HepG2 (cell line): Measurements from ENCODE around the gene ERH. TPM values are rescaled to one million over a fixed set of nuclear protein-coding genes. Genes with fewer than 3 reads are reported as not detected.

Experiments used
- ATAC-seq: fragments of 200-7000 bp; cut with Tn5 transposase; 3 replicates; pipeline ENCODE4 v1.9.1; 2020; ENCODE audit warnings: mild to moderate bottlenecking, moderate library complexity
- BruUV-seq: library from RNA; stranded (reverse); fragments of 400-500 nt; replicated peaks from 2 replicates; lab custom pipeline; 2021; lab: Mats Ljungman, UMichigan
- CTCF ChIA-PET: fragments of 300-600 bp; formaldehyde crosslinking; extraction: SDS; loops from one replicate; lab custom pipeline; 2021; ENCODE audit warnings: low total read pairs, inconsistent platforms, low intra/inter-chr PET ratio; lab: Yijun Ruan, JAX
- POLR2A ChIA-PET: fragments of 350-600 bp; sonication (Branson Sonifier 250); formaldehyde crosslinking; loops from one replicate; lab custom pipeline; 2020; ENCODE audit warnings: antibody characterized with exemption, inconsistent platforms; lab: Yijun Ruan, JAX
- DNase-seq: peaks from one replicate; pipeline ENCODE4 v3.0.0-alpha.2; 2015; ENCODE audit warnings: low spot score
- FAIRE-seq: peaks from 3 replicates; lab custom pipeline; 2011; peaks lifted over from hg19 to GRCh38; lab: Jason Lieb, UNC
- H2AFZ ChIP-seq: one replicate; pipeline ENCODE4 v1.6.1; 2011; ENCODE audit warnings: low read length, inconsistent platforms
- H3K27ac ChIP-seq: fragments of 300-600 bp; 3 replicates; pipeline ENCODE4 v1.8.0; 2011; ENCODE audit warnings: mixed run types, mild to moderate bottlenecking, mixed read lengths, low read length, inconsistent platforms; ENCODE audit not compliant: insufficient read depth; ENCODE audit errors: extremely low read length
- H3K27me3 ChIP-seq, 2 experiments: fragments of 200-600 bp in 1 of 2; 2 replicates in 1 of 2; 3 replicates in 1 of 2; pipeline versions ENCODE4 v1.6.0 to v1.8.0; 2011; ENCODE audit warnings: low read length in 2 of 2, mild to moderate bottlenecking in 2 of 2, moderate library complexity in 2 of 2, inconsistent platforms in 1 of 2; ENCODE audit not compliant: insufficient read depth in 2 of 2, control insufficient read depth in 1 of 2
- H3K36me3 ChIP-seq, 2 experiments: fragments of 200-600 bp in 1 of 2; replicated peaks in 1 of 2; 2 replicates in 1 of 2; 3 replicates in 1 of 2; pipeline versions ENCODE4 v1.5.1 to v1.8.0; 2011; ENCODE audit warnings: low read length in 2 of 2, inconsistent platforms in 1 of 2; ENCODE audit not compliant: insufficient read depth in 2 of 2, control insufficient read depth in 1 of 2
- H3K4me1 ChIP-seq: 2 replicates; pipeline ENCODE4 v1.5.1; 2012; ENCODE audit warnings: low read length, inconsistent platforms; ENCODE audit not compliant: insufficient read depth
- H3K4me2 ChIP-seq: 2 replicates; pipeline ENCODE4 v1.6.0; 2011; ENCODE audit warnings: low read depth, low read length, inconsistent platforms
- H3K4me3 ChIP-seq, 3 experiments: fragments of 200-600 bp in 1 of 3; sonication (generic), shearing (Covaris generic) in 1 of 3; replicated peaks in 1 of 3; 2 replicates each; pipeline ENCODE4 v1.5.1; 2011 to 2016; ENCODE audit warnings: low read length in 3 of 3, inconsistent platforms in 2 of 3, low read depth in 2 of 3, mild to moderate bottlenecking in 2 of 3, control low read depth in 1 of 3, mixed read lengths in 1 of 3; ENCODE audit not compliant: insufficient read depth in 1 of 3
- H3K79me2 ChIP-seq: one replicate; pipeline ENCODE4 v1.6.1; 2011; ENCODE audit warnings: low read length, inconsistent platforms; ENCODE audit not compliant: insufficient read depth
- H3K9ac ChIP-seq: 2 replicates; pipeline ENCODE4 v1.6.0; 2011; ENCODE audit warnings: mild to moderate bottlenecking, low read depth, low read length, inconsistent platforms; ENCODE audit not compliant: insufficient read depth
- H3K9me3 ChIP-seq: 2 replicates; pipeline ENCODE4 v1.5.1; 2012; ENCODE audit warnings: mild to moderate bottlenecking, low read length
- H4K20me1 ChIP-seq: 2 replicates; pipeline ENCODE4 v1.6.0; 2011; ENCODE audit warnings: inconsistent platforms, mild to moderate bottlenecking, low read length, moderate library complexity; ENCODE audit not compliant: insufficient read depth
- FOXA3 ChIP-seq: IDR thresholded peaks from 2 replicates; pipeline ENCODE4 v1.6.1; 2016; ENCODE audit warnings: missing genetic modification reagents, missing compliant biosample characterization
- GRHL1 ChIP-seq: sonication (generic); formaldehyde crosslinking; conservative IDR thresholded peaks from 2 replicates; pipeline ENCODE4 v1.8.0; 2022; ENCODE audit warnings: missing genetic modification reagents
- MAX ChIP-seq: IDR thresholded peaks from 2 replicates; pipeline ENCODE4 v1.6.1; 2012; ENCODE audit warnings: inconsistent platforms
- NFE2 ChIP-seq: sonication (generic); formaldehyde crosslinking; IDR thresholded peaks from 2 replicates; pipeline ENCODE4 v1.4.0; 2020; ENCODE audit warnings: missing genetic modification reagents
- NKX3-1 ChIP-seq: sonication (generic); formaldehyde crosslinking; IDR thresholded peaks from 2 replicates; pipeline ENCODE4 v1.5.0; 2020; ENCODE audit warnings: missing genetic modification reagents
- NR2F6 ChIP-seq, 2 experiments: IDR thresholded peaks; 2 replicates each; pipeline ENCODE4 v1.6.1; 2016; ENCODE audit warnings: antibody characterized with exemption in 1 of 2, mild to moderate bottlenecking in 1 of 2
- SETDB1 ChIP-seq: sonication (generic); formaldehyde crosslinking; IDR thresholded peaks from 2 replicates; pipeline ENCODE4 v1.5.1; 2020; ENCODE audit warnings: missing genetic modification reagents, mild to moderate bottlenecking, borderline replicate concordance
- XRCC5 ChIP-seq: fragments of 200-400 bp; formaldehyde crosslinking; optimal IDR thresholded peaks from 2 replicates; pipeline ENCODE3; 2017; ENCODE audit warnings: mild to moderate bottlenecking, low read length
- ZBTB43 ChIP-seq: sonication (generic); formaldehyde crosslinking; conservative IDR thresholded peaks from 2 replicates; pipeline ENCODE4 v1.4.0; 2020; ENCODE audit warnings: missing genetic modification reagents
- ZKSCAN8 ChIP-seq: IDR thresholded peaks from 2 replicates; pipeline ENCODE4 v1.6.1; 2016; ENCODE audit warnings: borderline replicate concordance, missing genetic modification reagents, missing compliant biosample characterization
- ZNF609 ChIP-seq: sonication (generic); formaldehyde crosslinking; IDR thresholded peaks from 2 replicates; pipeline ENCODE4 v1.4.0; 2020; ENCODE audit warnings: mild to moderate bottlenecking, missing genetic modification reagents, borderline replicate concordance
- WGBS: methylation state at CpG from one replicate; pipeline ENCODE4 v1.1.6; 2017; ENCODE audit warnings: low lambda C conversion rate; 5-methylcytosine and 5-hydroxymethylcytosine counted together
- in situ Hi-C: cut with HindIII; loops from 2 replicates; pipeline ENCODE4 v1.10.0; 2017; ENCODE audit warnings: low pct_unique_long_range_greater_than_20kb; ENCODE audit not compliant: extremely low pct_ligation_motif_present
- intact Hi-C: fragments of 100-400 bp; cut with micrococcal nuclease; formaldehyde crosslinking; loops from one replicate; pipeline ENCODE4 v1.10.0; 2022; ENCODE audit not compliant: unreplicated experiment
- polyA plus RNA-seq, 8 experiments: library from polyadenylated mRNA; depleted of rRNA in 3 of 8; stranded (reverse) in 7 of 8; unstranded in 1 of 8; fragments of >200 nt; fragmentation: Illumina TruSeq in 4 of 8; extraction: Trizol in 4 of 8; gene quantifications; 2 replicates each; pipeline versions ENCODE4 v1.2.1 to v1.2.3, GENCODE V29; 2011 to 2016; ENCODE audit warnings: low read depth in 4 of 8, missing spikeins in 1 of 8, mixed read lengths in 1 of 8; ENCODE audit not compliant: insufficient read depth in 1 of 8
- total RNA-seq, 5 experiments: library from RNA; depleted of rRNA; stranded (reverse); fragments of >200 nt; fragmentation: Illumina TruSeq; extraction: Trizol; gene quantifications; 2 replicates each; pipeline ENCODE4 v1.2.3, GENCODE V29; 2016; ENCODE audit warnings: low read depth in 1 of 5
- TF ChIP-seq, protein P1 (sequence below): sonication (generic); formaldehyde crosslinking; IDR thresholded peaks from 2 replicates; pipeline ENCODE4 v1.4.0; 2020; ENCODE audit warnings: mild to moderate bottlenecking, missing genetic modification reagents
- TF ChIP-seq, protein P2 (sequence below): sonication (generic); formaldehyde crosslinking; IDR thresholded peaks from 2 replicates; pipeline ENCODE4 v1.5.1; 2020; ENCODE audit warnings: missing genetic modification reagents, mild to moderate bottlenecking, borderline replicate concordance

The ERH gene
- total and polyA plus RNA-seq, 2 of the 13 experiments (the other 11 are each of a cell fraction or from before 2014, with no cell fraction given) = 105 to 341 TPM

- TF ChIP-seq XRCC5 = no peak
- TF ChIP-seq ZKSCAN8 (CRISPR knock-in tag) = no peak
- TF ChIP-seq ZBTB43 (CRISPR knock-in tag) = no peak
- no peak for TF ChIP-seq NFE2 (CRISPR knock-in tag)
- TF ChIP-seq, protein P1, sequence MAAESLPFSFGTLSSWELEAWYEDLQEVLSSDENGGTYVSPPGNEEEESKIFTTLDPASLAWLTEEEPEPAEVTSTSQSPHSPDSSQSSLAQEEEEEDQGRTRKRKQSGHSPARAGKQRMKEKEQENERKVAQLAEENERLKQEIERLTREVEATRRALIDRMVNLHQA = no peak
- no peak for TF ChIP-seq GRHL1 (CRISPR knock-in tag)
- no peak for TF ChIP-seq FOXA3 (CRISPR knock-in tag)
Observed at GRCh38 chr14:69366069-69366468, 32.0 kb downstream of the ERH start (continued).

DNA sequence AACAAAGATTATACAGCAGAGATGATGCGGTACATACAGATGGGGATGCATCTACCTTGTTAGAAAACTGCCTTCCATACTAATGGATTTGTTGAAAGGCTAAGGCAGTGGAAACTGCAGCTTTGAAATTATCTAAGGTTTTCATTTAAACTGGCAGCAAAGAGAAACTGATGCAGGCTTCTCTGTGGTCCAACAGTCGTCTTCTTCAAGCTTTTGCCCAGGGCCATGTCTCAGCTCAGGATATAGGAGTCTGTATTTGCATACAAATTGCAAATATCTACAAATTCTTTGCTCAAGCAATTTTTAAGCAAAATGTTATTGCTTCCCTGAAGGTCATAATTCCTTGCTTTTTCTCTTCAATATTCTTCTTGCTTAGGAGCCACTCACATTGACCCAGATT lies 33.7 kb downstream of the ERH start:
- no peak overlapping the region for H3K4me2 ChIP-seq
- no peak overlapping the region for H2AFZ ChIP-seq
- no peaks in the 10 kb centered on the region for H4K20me1 ChIP-seq
- no peaks in the 10 kb centered on the region for H3K27me3 ChIP-seq
- in situ Hi-C loops (no loop called here), intact Hi-C loops (no loop called here)
- FAIRE-seq (no peak), ATAC-seq (no peak), DNase-seq (no peak)
- no peak overlapping the region for H3K27ac ChIP-seq
- 61% methylated on average over 2 of the region's 2 CpGs for WGBS
- no peaks in the 10 kb centered on the region for H3K9me3 ChIP-seq
- BruUV-seq = no TSS peak
- POLR2A ChIA-PET = no interaction called here
- CTCF ChIA-PET = no interaction called here
- no peaks in the 10 kb centered on the region for H3K36me3 ChIP-seq
- no peak overlapping the region for H3K9ac ChIP-seq
- H3K79me2 ChIP-seq = no peaks in the 10 kb centered on the region
- no peaks in the 10 kb centered on the region for H3K4me1 ChIP-seq
- H3K4me3 ChIP-seq = no peak overlapping the region
- TF ChIP-seq MAX = no peak
- no peak for TF ChIP-seq SETDB1 (CRISPR knock-in tag)
- no peak for TF ChIP-seq ZNF609 (CRISPR knock-in tag)
- TF ChIP-seq NKX3-1 (CRISPR knock-in tag) = no peak
- TF ChIP-seq NR2F6 (IDR thresholded peaks at IDR 0.05) = no peak
- no peak for TF ChIP-seq NR2F6 (CRISPR knock-in tag; IDR thresholded peaks at IDR 0.05)
- TF ChIP-seq, protein P2, sequence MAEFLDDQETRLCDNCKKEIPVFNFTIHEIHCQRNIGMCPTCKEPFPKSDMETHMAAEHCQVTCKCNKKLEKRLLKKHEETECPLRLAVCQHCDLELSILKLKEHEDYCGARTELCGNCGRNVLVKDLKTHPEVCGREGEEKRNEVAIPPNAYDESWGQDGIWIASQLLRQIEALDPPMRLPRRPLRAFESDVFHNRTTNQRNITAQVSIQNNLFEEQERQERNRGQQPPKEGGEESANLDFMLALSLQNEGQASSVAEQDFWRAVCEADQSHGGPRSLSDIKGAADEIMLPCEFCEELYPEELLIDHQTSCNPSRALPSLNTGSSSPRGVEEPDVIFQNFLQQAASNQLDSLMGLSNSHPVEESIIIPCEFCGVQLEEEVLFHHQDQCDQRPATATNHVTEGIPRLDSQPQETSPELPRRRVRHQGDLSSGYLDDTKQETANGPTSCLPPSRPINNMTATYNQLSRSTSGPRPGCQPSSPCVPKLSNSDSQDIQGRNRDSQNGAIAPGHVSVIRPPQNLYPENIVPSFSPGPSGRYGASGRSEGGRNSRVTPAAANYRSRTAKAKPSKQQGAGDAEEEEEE (CRISPR knock-in tag) = no peak
